ENCODE data around the gene TMEM132D.

TMEM132D gene

GRCh38 chr12:129873111-129873832 lies 30.6 kb downstream of the TMEM132D start:
- no peak for DNase-seq

GRCh38 chr12:129871991-129872972 lies 31.5 kb downstream of the TMEM132D start:
- DNase-seq, result no peak

DNA sequence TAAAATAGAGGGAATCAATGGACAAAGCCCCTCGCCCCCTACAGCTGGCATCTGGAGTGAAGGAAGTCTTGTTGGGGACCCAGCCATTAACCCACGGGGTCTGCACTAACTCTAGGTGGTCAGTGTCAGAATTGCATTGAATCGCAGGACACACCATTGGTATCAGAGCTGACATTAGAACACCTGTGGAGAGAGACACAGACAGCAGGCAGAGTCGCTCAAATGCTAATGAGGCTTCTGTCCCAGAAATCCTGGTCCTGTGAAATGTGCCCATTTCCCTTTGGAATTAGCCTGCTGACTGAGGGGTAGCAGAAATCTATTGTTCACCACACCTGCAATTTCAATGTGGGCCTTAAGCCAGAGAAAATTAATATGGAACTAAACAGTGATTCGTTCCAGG lies 33.0 kb downstream of the TMEM132D start:
- DNase-seq, result no peak

DNA sequence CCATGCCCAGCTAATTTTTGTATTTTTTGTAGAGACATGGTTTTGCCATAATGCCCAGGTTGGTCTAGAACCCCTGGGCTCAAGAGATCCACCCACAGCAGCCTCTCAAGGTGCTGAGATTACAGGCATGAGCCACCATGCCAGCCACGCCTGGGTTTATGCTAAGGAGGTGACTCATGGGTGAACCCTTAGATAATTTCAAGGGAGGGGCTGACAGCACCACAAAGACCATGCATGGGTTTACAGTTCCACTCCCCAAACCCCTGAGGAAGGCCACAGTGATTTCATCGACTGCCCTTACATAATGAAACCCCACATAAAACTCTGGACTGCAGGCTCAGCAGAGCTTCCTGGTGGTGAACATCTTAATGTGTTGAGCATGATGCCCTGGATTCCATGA lies 33.7 kb downstream of the TMEM132D start:
- DNase-seq, result no peak

GRCh38 chr12:129868575-129868974 lies 35.2 kb downstream of the TMEM132D start:
- DNase-seq, result no peak

DNA sequence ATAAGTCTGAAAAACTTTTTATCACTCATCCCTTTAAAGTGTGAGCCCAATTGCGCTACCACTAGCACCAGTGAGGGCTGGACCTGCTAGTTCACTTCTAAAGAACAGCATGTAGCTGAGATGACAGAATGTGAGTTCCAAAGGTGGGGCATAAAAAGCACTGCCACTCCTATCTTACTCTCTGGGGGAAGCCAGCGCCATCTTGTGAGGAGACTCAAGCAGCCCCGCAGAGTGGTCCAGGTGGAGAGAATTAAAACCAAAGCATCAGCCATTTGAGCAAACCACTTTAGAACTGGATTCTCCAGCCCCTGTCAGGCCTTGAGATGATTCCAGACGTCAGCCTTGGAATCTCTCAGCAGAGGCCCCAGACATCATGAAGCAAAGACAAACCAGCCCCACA lies 39.9 kb downstream of the TMEM132D start:
- DNase-seq, result no peak

DNA sequence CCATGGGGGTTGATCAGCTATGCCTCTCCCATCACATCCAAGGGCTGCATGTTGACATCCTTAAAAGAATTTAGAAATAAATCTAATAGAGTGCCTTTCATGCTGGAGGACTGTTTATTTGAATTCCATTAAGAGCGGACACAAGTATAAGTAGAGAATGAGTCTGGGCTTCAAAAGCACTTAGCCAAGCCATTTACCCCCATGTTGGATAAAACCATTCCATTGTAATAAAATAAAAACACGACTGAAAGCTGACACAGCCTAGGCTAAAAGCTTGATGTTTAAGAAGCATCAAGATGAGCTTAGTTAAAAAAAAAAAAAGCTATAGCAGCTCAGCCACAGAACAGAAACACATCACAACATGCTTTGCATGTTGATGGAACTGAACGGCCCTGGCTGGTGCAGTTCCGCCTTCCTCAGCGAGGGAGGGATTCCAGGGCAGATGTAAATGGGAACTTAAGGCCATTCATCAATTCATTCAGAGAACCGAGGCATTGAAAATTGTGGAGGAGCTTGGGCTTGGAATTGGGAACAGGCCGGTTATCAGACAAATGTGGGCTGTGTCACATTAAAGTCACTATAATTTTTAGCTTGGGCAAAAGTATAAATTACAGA lies 41.2 kb downstream of the TMEM132D start:
- DNase-seq, result no peak

DNA sequence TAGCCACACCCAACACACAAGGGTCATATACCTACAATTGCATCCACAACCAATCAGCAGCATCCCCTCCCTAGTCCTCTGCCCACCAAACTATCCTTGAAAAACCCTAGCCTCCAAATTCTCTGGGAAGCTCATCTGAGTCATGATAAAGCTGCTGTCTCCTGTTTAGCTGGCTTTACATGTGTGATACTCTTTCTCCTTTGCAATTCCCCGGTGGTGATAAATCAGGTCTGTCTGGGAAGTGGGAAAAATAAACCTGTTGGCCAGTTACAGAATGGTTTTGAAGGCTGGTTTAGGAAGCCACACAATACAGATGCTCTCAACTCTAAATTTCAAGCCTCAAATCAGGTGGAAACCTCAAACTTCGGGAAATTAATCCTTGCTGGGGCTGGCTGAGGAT lies 41.9 kb downstream of the TMEM132D start:
- DNase-seq, result no peak

DNA sequence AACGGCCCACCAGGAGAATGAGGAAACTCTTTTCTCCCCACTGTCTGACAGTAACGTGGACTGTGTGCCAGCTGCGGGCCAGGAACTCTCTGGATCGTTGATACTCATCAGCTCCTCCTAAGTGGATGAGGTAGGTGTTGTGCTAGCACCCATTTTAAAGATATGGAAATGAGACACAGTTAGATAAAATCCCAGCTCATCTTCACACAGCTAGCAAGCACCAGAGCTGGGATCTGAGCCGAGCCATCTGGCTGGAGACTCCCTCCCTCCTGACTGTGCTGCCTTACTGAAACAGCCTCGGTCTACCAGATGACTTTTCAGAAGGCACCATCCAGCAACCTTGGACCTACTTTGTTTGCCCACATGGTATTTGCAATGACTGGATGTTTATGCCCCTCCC lies 49.2 kb downstream of the TMEM132D start:
- no peak for DNase-seq

GRCh38 chr12:129851296-129851695 lies 52.5 kb downstream of the TMEM132D start:
- DNase-seq, result no peak

GRCh38 chr12:129848876-129849275 lies 54.9 kb downstream of the TMEM132D start:
- DNase-seq, result no peak

GRCh38 chr12:129847063-129847462 lies 56.8 kb downstream of the TMEM132D start:
- no peak for DNase-seq

- no peak for DNase-seq
Measured at GRCh38 chr12:129844662-129845220, 59.1 kb downstream of the TMEM132D start.

- DNase-seq, result no peak
Measured at GRCh38 chr12:129841251-129841650, 62.6 kb downstream of the TMEM132D start.

DNA sequence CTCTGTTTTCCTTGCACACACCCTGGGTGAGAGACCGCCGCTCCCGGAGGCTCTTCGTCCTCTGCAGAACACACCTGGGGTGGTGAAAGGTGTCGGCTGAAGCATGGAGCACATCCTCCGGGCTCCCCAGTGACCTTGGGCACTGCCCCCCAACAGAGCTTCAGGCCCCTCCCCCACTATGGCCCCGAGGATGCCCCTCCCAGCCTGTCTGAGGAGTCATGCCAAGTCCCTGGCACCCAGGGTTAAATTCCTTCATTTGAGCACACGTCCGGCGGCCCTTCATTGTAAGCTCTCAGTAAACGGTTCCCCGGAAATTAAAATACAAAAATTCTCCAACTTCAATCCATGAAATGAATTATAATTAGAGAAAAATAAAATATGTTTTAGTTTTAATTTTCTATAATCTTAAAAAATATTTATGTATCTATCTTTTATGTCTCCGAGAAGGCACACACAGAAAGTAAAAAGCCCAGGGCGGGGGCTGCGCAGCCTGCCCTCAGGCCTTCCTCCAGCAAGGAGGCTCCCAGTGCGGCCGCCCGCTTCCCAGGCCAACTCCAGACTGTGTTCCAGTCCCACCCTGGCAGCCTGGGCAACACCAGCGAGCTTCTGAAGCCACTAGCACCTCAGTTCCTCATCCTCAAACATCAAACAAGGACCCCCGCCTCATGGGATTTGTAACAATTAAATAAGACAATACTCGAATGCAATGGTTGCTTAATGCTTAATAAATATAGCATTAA lies 63.5 kb downstream of the TMEM132D start:
- DNase-seq, result no peak

- DNase-seq, result no peak
Measured at GRCh38 chr12:129839679-129840078, 64.1 kb downstream of the TMEM132D start.

DNA sequence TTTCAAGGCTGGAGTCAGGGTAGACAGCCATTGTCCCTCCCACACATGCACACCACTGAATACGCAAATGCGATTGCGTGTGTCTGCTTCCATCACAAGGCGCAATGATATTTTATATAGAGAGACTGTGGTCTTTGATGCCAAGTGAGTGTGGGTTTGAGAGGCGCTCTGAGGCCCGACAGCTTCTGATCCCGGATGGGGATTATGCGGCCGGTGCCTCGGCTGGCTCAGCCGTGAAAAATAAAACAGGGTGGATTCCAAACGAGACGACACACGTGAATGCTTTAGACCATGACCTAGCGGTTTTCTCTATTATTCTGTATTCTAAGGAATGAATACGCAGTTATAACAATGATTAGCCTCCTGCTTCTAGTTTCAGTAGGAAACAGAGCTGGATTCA lies 72.5 kb downstream of the TMEM132D start:
- DNase-seq, result no peak

DNA sequence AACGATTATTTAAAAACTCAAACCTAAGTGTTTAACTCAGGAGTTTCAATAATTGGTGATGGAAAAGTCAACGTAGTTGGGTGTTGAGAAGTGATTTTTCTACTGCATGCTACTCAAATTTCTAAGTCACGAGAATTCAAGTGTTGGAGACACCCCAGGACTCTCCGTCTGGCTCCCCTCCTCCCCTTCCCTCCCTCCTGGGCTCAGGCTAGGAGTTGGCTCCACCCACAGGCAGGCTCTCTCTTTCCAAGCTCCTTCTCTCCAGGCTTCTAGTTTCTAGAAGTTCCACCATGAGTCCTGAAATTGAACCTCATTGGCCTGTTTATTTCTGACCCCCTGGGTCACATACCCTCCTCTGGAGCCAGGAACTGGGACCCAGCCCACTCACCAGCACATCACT lies 73.0 kb downstream of the TMEM132D start:
- no peak for DNase-seq

GRCh38 chr12:129827866-129828384 lies 75.9 kb downstream of the TMEM132D start:
- DNase-seq, result no peak

- DNase-seq, result no peak
Measured at GRCh38 chr12:129827102-129827865, 76.5 kb downstream of the TMEM132D start.

GRCh38 chr12:129826273-129826672 lies 77.6 kb downstream of the TMEM132D start:
- no peak for DNase-seq
